ENCODE data around the gene CATSPERB. TPM values are rescaled to one million over a fixed set of nuclear protein-coding genes. Genes with fewer than 3 reads are reported as not detected.
"Not testable (repeated sequence)": the region's sequence is repeated elsewhere in the genome, so short reads cannot be mapped to it uniquely, and the experiment has no call there.

The CATSPERB gene
- total RNA-seq, 1 donor from 2014 or later: 0.99 TPM

DNA sequence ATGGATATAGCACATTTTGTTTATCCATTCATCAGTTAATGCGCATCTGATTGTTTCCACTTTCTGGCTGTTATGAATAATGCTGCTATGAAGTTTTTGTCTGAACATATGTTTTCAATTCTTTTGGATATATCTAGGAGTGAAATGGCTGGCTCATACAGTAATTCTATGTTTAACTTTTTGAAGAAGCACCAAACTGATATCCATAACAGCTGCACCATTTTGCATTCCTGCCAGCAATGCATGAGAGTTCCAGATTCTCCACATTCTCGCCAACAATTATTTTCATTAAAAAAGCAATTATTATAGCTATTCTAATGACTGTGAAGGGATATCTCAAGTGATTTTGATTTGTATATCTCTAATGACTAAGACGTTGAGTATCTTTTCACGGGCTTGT, 131.9 kb downstream of the CATSPERB start:
- H3K9me3 Mint-ChIP-seq (ENCODE audit: low read depth): peaks cover 2% of the 10 kb centered on the region
- no peak overlapping the region for H3K4me3 Mint-ChIP-seq (ENCODE audit: unreplicated experiment)
- H3K27me3 Mint-ChIP-seq (ENCODE audit: low read depth): peaks cover 6% of the 10 kb centered on the region
- H3K27ac Mint-ChIP-seq (ENCODE audit: unreplicated experiment): no peak overlapping the region
- H3K4me1 Mint-ChIP-seq (ENCODE audit: low read depth): no peaks in the 10 kb centered on the region
- H3K36me3 Mint-ChIP-seq (ENCODE audit: low read depth): no peaks in the 10 kb centered on the region
- TF ChIP-seq, protein P1, sequence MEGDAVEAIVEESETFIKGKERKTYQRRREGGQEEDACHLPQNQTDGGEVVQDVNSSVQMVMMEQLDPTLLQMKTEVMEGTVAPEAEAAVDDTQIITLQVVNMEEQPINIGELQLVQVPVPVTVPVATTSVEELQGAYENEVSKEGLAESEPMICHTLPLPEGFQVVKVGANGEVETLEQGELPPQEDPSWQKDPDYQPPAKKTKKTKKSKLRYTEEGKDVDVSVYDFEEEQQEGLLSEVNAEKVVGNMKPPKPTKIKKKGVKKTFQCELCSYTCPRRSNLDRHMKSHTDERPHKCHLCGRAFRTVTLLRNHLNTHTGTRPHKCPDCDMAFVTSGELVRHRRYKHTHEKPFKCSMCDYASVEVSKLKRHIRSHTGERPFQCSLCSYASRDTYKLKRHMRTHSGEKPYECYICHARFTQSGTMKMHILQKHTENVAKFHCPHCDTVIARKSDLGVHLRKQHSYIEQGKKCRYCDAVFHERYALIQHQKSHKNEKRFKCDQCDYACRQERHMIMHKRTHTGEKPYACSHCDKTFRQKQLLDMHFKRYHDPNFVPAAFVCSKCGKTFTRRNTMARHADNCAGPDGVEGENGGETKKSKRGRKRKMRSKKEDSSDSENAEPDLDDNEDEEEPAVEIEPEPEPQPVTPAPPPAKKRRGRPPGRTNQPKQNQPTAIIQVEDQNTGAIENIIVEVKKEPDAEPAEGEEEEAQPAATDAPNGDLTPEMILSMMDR (IDR thresholded peaks at IDR 0.05): no peak
- DNase-seq (ENCODE audit: low spot score): no peak

DNA sequence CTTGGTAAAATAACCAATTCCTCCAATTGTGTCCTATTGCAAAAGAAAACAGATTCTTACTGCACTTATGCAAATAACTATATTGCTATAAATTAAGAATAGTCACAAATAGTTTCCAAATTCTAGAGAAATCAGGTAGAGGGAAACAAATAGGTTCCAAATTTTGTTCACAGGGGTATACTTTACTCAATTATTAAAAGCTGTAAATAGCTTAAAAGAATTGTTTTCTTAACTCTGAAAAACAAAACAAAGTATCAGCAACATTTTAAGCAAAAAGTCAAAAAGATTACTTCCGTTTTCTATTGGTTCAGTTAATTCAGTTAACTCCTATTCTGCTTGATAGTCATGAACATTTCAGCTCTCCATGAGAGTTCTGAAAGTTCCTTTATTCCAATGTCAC, 136.2 kb downstream of the CATSPERB start:
- Mint-ChIP-seq H3K27ac (ENCODE audit: unreplicated experiment) (no peak overlapping the region), H3K9me3 (ENCODE audit: low read depth) (peaks cover 4% of the 10 kb centered on the region)

DNA sequence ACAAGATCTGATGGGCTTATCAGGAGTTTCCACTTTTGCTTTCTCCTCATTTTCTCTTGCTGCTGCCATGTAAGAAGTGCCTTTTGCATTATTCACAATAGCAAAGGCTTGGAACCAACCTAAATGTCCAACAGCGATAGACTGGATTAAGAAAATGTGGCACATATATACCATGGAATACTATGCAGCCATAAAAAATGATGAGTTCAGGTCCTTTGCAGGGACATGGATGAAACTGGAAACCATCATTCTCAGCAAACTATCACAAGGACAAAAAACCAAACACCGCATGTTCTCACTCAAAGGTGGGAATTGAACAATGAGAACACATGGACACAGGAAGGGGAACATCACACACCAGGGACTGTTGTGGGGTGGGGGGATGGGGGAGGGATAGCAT, 137.9 kb downstream of the CATSPERB start:
- not testable (repeated sequence) for DNase-seq (ENCODE audit: low spot score); H3K9me3 Mint-ChIP-seq (ENCODE audit: low read depth); H3K36me3 Mint-ChIP-seq (ENCODE audit: low read depth); H3K27me3 Mint-ChIP-seq (ENCODE audit: low read depth); H3K4me3 Mint-ChIP-seq (ENCODE audit: unreplicated experiment); H3K27ac Mint-ChIP-seq (ENCODE audit: unreplicated experiment); H3K4me1 Mint-ChIP-seq (ENCODE audit: low read depth)

More for the DNA sequence above, 136.2 kb downstream of the CATSPERB start:
- TF ChIP-seq, protein P1 (IDR thresholded peaks at IDR 0.05): no peak
- no peaks in the 10 kb centered on the region for H3K4me1 Mint-ChIP-seq (ENCODE audit: low read depth)
- peaks cover 1% of the 10 kb centered on the region for H3K36me3 Mint-ChIP-seq (ENCODE audit: low read depth)
- no peak for DNase-seq (ENCODE audit: low spot score)
- no peak overlapping the region for H3K4me3 Mint-ChIP-seq (ENCODE audit: unreplicated experiment)
- peaks cover 3% of the 10 kb centered on the region for H3K27me3 Mint-ChIP-seq (ENCODE audit: low read depth)

DNA sequence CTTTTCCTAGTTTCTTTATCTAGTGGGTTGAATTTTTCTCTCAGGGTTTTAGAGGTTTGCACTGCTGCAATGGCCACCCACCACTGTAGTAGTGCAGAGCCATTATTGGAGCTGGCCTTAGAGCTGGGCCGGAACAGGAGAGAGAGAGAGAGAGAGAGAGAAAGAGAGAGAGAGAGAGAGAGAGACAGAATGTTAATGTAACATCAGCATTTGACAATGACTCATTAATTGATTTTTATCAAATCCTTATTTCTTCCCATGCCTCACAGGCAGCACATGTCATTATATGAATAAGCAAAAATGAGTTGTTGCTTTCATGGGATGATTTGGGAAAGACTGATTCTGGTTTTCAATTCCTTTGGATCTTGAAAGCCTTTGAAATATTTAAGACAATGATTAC, 145.5 kb downstream of the CATSPERB start:
- Mint-ChIP-seq H3K27me3 (ENCODE audit: low read depth) (peaks cover 26% of the 10 kb centered on the region), H3K4me3 (ENCODE audit: unreplicated experiment) (no peak overlapping the region), H3K27ac (ENCODE audit: unreplicated experiment) (no peak overlapping the region), H3K4me1 (ENCODE audit: low read depth) (no peaks in the 10 kb centered on the region), H3K9me3 (ENCODE audit: low read depth) (peaks cover 12% of the 10 kb centered on the region), H3K36me3 (ENCODE audit: low read depth) (peaks cover 5% of the 10 kb centered on the region)
- TF ChIP-seq, protein P1 (IDR thresholded peaks at IDR 0.05): no peak
- no peak for DNase-seq (ENCODE audit: low spot score)

GRCh38 chr14:91585856-91586255, 146.0 kb downstream of the CATSPERB start:
- Mint-ChIP-seq H3K27ac (ENCODE audit: unreplicated experiment) (no peak overlapping the region), H3K36me3 (ENCODE audit: low read depth) (peaks cover 5% of the 10 kb centered on the region), H3K27me3 (ENCODE audit: low read depth) (peaks cover 31% of the 10 kb centered on the region), H3K4me1 (ENCODE audit: low read depth) (no peaks in the 10 kb centered on the region), H3K9me3 (ENCODE audit: low read depth) (peaks cover 12% of the 10 kb centered on the region), H3K4me3 (ENCODE audit: unreplicated experiment) (no peak overlapping the region)
- DNase-seq (ENCODE audit: low spot score): no peak
- TF ChIP-seq, protein P1 (IDR thresholded peaks at IDR 0.05): no peak

DNA sequence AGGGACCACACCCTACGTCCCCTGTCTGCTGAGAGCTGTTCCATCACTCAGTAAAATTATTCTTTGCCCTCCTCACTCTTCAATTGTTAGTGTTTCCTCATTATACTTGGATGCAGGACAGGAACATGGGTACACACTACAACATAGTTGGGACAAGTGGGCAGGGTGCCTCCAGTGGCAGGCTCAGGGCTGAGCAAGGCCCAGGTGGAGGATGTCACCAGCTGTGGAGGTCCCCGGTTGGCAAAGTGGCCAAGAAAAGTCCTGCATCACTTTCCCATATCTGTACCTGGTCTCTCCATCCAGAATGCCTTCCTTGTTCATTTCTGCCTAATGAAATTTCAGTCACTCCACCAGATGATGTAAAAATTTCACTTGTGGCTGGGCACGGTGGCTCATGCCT, 149.1 kb downstream of the CATSPERB start:
- H3K4me1 Mint-ChIP-seq (ENCODE audit: low read depth): no peaks in the 10 kb centered on the region
- peaks cover 12% of the 10 kb centered on the region for H3K9me3 Mint-ChIP-seq (ENCODE audit: low read depth)
- TF ChIP-seq, protein P1 (IDR thresholded peaks at IDR 0.05): no peak
- no peak overlapping the region for H3K27ac Mint-ChIP-seq (ENCODE audit: unreplicated experiment)
- peaks cover 5% of the 10 kb centered on the region for H3K36me3 Mint-ChIP-seq (ENCODE audit: low read depth)
- H3K27me3 Mint-ChIP-seq (ENCODE audit: low read depth): peaks cover 42% of the 10 kb centered on the region
- DNase-seq (ENCODE audit: low spot score): no peak
- H3K4me3 Mint-ChIP-seq (ENCODE audit: unreplicated experiment): no peak overlapping the region
